ENCODE measurements around the gene ATP13A5.

The ATP13A5 gene

DNA sequence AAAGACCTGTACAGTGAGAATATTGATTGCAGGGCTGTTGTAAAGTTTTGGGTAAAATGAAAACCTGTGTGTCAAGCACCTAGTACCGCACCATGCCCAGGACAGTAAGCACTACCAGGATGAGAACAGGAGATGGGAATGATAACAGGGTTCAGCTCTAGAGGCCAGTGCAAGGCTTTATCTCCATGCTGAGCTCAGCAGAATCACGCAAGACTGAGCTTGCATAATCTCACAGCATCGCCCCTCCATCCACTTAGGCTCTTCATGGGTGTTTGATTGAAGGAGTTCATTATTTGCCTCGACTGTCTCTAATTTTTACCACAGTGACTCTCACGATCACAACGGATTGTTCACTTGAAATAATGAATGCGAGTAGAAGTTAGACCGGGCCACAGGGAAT is 2.9 kb downstream of the ATP13A5 start:
- H3K27ac Mint-ChIP-seq: no peak overlapping the region
- no peaks in the 10 kb centered on the region for H3K36me3 Mint-ChIP-seq
- H3K27me3 Mint-ChIP-seq: peaks cover 14% of the 10 kb centered on the region
- no peaks in the 10 kb centered on the region for H3K4me1 Mint-ChIP-seq
- no peaks in the 10 kb centered on the region for H3K9me3 Mint-ChIP-seq
- no peak overlapping the region for H3K4me3 Mint-ChIP-seq
- ATAC-seq (ENCODE audit: low read depth) (no peak), DNase-seq (ENCODE audit: low spot score in 2 of 2) (no peak)

- no peaks in the 10 kb centered on the region for H3K4me1 Mint-ChIP-seq
- peaks cover 10% of the 10 kb centered on the region for H3K27me3 Mint-ChIP-seq
- no peaks in the 10 kb centered on the region for H3K9me3 Mint-ChIP-seq
- no peak overlapping the region for H3K4me3 Mint-ChIP-seq
- DNase-seq (ENCODE audit: low spot score in 2 of 2) (no peak), ATAC-seq (ENCODE audit: low read depth) (no peak)
- no peak overlapping the region for H3K27ac Mint-ChIP-seq
- no peaks in the 10 kb centered on the region for H3K36me3 Mint-ChIP-seq
Observed at GRCh38 chr3:193372783-193373182, 5.8 kb downstream of the ATP13A5 start.

- Mint-ChIP-seq H3K4me3 (no peak overlapping the region), H3K4me1 (no peaks in the 10 kb centered on the region), H3K36me3 (no peaks in the 10 kb centered on the region), H3K27ac (no peak overlapping the region), H3K27me3 (no peaks in the 10 kb centered on the region), H3K9me3 (no peaks in the 10 kb centered on the region)
- no peak for ATAC-seq (ENCODE audit: low read depth)
- no peak for DNase-seq (ENCODE audit: low spot score in 2 of 2)
Observed at GRCh38 chr3:193367868-193368267, 10.7 kb downstream of the ATP13A5 start.

GRCh38 chr3:193357291-193357690 is 21.3 kb downstream of the ATP13A5 start:
- Mint-ChIP-seq H3K36me3 (no peaks in the 10 kb centered on the region), H3K9me3 (peaks cover 1% of the 10 kb centered on the region), H3K27me3 (peaks cover 5% of the 10 kb centered on the region), H3K4me3 (no peak overlapping the region), H3K4me1 (no peaks in the 10 kb centered on the region), H3K27ac (no peak overlapping the region)
- no peak for ATAC-seq (ENCODE audit: low read depth)
- DNase-seq (ENCODE audit: low spot score in 2 of 2): no peak

DNA sequence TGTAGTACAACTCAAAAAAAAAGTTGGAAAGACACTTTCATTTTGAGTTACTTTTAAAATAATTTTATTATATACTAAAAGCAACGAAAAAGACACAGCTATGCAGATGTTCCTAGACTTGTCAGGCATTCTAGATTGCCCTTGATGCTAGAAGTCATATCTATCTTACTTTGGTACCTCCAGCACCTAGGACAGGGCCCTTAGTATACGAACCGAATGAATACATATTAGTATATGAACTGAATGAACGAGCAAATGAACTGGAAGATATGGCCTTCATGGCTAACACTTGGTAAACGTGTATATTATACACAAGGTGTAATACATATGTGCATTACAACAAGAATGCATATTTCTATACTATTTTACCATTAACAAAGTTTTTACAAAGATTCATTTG is 24.1 kb downstream of the ATP13A5 start:
- ATAC-seq (ENCODE audit: low read depth): no peak
- peaks cover 1% of the 10 kb centered on the region for H3K9me3 Mint-ChIP-seq
- no peak overlapping the region for H3K4me3 Mint-ChIP-seq
- H3K27me3 Mint-ChIP-seq: peaks cover 5% of the 10 kb centered on the region
- H3K36me3 Mint-ChIP-seq: no peaks in the 10 kb centered on the region
- no peak for DNase-seq (ENCODE audit: low spot score in 2 of 2)
- H3K27ac Mint-ChIP-seq: no peak overlapping the region
- H3K4me1 Mint-ChIP-seq: no peaks in the 10 kb centered on the region

- H3K4me1 Mint-ChIP-seq: no peaks in the 10 kb centered on the region
- no peak overlapping the region for H3K27ac Mint-ChIP-seq
- peaks cover 1% of the 10 kb centered on the region for H3K9me3 Mint-ChIP-seq
- DNase-seq (ENCODE audit: low spot score in 2 of 2) (no peak), ATAC-seq (ENCODE audit: low read depth) (no peak)
- H3K36me3 Mint-ChIP-seq: no peaks in the 10 kb centered on the region
- H3K27me3 Mint-ChIP-seq: peaks cover 4% of the 10 kb centered on the region
- H3K4me3 Mint-ChIP-seq: no peak overlapping the region
Observed at GRCh38 chr3:193350744-193351143, 27.8 kb downstream of the ATP13A5 start.

DNA sequence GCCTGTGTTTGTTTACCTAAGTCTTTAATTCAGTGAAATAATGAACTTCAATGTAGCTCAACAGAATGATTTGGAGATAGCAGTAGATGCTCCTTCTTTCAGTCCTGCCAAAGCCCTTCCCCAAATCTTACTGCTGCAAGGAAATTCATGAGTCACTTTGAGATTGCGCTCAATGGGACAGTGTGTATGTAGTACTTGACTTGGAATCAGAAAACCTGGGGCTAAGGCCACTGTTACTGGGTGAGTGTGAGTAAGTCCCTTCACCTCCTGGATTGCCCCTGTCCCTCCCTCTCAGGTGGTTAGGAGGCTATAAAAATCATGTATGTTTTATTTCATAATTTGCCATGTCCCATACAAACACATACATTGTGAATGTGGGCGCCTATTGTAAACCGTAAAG is 29.9 kb downstream of the ATP13A5 start:
- H3K27me3 Mint-ChIP-seq: peaks cover 4% of the 10 kb centered on the region
- H3K27ac Mint-ChIP-seq: no peak overlapping the region
- DNase-seq (ENCODE audit: low spot score in 2 of 2) (no peak), ATAC-seq (ENCODE audit: low read depth) (no peak)
- H3K4me3 Mint-ChIP-seq: no peak overlapping the region
- H3K36me3 Mint-ChIP-seq: no peaks in the 10 kb centered on the region
- no peaks in the 10 kb centered on the region for H3K4me1 Mint-ChIP-seq
- peaks cover 1% of the 10 kb centered on the region for H3K9me3 Mint-ChIP-seq

DNA sequence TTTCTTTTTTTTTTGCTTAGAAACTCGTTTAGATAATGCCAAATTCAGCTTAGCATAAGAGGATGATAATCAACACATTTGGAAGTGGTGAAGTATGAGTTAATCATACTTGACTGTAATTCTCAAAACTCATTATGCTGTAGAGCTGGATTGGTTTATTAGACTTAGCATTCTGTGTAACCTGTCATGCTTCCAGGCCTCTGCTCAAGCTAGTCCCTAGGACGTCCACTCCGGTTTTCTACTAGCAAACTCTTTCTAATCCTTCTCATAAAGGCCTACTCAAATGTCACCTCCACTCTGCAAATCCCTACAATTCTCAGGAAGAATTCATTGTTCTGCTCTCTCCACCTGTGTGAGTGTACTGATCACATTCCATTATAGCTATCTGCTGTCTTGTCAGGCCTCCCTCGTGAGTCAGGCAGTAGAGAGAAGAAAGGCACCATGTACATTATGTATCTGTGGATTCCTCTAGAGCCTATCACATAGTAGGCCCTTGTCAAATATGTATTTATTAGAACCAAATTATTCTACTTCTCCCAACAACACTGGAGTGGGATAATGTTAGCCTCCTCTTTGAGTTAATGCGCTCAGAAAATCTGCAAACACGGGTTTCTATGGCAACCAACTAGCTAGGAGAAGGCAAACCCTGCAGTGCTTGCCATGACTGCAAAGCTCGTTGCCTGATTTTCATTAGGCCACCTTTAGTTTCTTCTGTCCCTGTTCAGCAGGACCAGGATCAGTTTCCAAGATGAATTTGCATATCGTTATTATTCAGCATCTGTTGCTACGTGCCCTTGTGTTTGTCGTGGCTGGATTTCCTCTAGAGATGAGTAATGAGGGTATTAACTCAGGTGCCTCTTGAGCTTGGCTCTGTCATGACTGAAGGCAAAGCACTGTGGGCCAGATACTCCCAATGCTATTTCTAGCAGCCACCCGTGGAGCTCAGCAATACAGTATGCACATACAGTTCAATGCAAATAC is 30.7 kb downstream of the ATP13A5 start:
- no peak overlapping the region for H3K27ac Mint-ChIP-seq
- H3K4me1 Mint-ChIP-seq: no peaks in the 10 kb centered on the region
- peaks cover 4% of the 10 kb centered on the region for H3K27me3 Mint-ChIP-seq
- DNase-seq (ENCODE audit: low spot score in 2 of 2) (no peak), ATAC-seq (ENCODE audit: low read depth) (no peak)
- no peaks in the 10 kb centered on the region for H3K36me3 Mint-ChIP-seq
- H3K4me3 Mint-ChIP-seq: no peak overlapping the region
- H3K9me3 Mint-ChIP-seq: no peaks in the 10 kb centered on the region

DNA sequence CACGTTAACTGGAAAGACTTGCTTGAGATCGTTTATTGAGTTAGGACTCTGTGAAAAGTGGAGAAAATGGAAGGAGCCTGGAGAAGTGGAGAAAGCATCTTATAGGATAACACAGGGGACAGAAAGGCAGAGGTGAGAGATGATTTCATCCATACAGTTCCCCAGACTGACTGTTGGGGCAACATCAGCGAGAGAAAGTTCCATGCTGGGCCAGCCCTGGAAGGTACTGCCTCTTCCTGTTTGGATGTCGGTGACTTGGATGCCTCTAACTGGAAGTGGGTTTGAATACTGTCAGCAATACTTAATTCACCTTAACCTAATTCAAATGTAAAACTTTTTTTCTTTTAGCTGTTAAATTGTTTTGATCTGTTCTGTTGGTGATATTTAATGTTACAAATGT is 32.3 kb downstream of the ATP13A5 start:
- H3K27me3 Mint-ChIP-seq: peaks cover 5% of the 10 kb centered on the region
- no peak overlapping the region for H3K4me3 Mint-ChIP-seq
- H3K36me3 Mint-ChIP-seq: no peaks in the 10 kb centered on the region
- ATAC-seq (ENCODE audit: low read depth) (no peak), DNase-seq (ENCODE audit: low spot score in 2 of 2) (no peak)
- H3K27ac Mint-ChIP-seq: no peak overlapping the region
- no peaks in the 10 kb centered on the region for H3K4me1 Mint-ChIP-seq
- no peaks in the 10 kb centered on the region for H3K9me3 Mint-ChIP-seq

DNA sequence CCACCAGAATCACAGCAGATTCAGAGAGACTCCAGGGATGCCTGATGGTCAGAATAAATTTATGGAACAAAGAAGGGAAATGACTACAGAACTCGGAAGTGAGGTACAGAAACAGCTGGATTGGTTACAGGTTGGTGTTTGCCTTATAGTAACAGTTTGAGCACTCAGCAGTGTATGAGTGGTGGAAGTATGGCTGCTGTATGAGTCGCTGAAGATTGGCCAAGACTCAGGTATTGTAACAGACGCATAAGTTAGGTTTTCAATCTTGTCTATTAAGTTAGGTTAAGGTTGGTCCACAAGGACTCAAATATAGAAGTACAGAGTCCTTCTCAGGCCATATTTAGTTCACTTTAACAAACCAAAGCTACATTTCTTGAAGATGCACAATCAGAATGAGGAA is 33.1 kb downstream of the ATP13A5 start:
- H3K27me3 Mint-ChIP-seq: peaks cover 6% of the 10 kb centered on the region
- H3K4me1 Mint-ChIP-seq: no peaks in the 10 kb centered on the region
- ATAC-seq (ENCODE audit: low read depth): no peak
- DNase-seq (ENCODE audit: low spot score in 2 of 2): no peak
- H3K9me3 Mint-ChIP-seq: no peaks in the 10 kb centered on the region
- H3K36me3 Mint-ChIP-seq: no peaks in the 10 kb centered on the region
- H3K4me3 Mint-ChIP-seq: no peak overlapping the region
- no peak overlapping the region for H3K27ac Mint-ChIP-seq

DNA sequence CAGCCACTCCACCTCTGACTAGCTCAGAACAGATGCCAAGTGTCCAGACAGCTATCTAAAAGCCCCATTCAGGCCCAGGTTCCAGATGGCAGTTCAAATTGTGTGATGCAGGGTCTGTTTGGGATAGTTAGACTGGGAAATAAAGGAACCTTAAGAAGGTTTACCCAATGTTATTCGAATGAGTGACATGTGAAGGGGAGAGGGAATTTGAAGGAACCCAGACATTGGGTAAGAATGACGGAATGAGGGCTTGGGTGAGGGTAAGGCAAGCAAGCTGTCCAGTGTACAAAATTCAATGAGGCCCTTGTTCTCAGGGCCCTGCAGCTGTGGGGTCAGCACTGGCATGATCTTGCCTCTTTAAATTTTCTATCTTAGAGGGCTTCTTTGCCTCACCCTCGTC is 34.1 kb downstream of the ATP13A5 start:
- Mint-ChIP-seq H3K4me3 (no peak overlapping the region), H3K9me3 (no peaks in the 10 kb centered on the region), H3K27me3 (peaks cover 10% of the 10 kb centered on the region), H3K4me1 (no peaks in the 10 kb centered on the region), H3K27ac (no peak overlapping the region), H3K36me3 (no peaks in the 10 kb centered on the region)
- no peak for DNase-seq (ENCODE audit: low spot score in 2 of 2)
- ATAC-seq (ENCODE audit: low read depth): no peak

DNA sequence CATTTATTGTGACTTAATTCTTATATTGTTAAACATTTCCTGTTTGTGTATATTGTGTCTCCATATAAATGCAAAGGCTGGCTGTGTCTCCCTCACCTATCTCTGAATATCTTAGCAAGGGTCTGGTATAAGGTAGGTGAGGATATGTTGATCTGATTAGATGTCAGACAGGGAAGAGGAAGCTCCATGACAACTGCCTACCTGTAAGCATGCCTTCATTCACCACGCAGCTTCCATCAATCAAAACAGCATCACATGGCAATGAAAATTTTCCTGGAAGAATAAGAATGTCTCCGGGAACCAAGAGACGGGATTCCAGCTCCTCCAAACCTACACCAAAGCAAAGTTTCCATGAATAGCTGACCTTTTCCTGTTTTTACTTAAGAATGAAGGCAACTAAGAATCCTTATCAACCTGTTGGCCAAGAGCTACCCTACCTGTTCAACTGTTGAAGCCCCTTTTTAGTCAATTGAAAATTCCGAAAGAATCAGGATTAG is 34.8 kb downstream of the ATP13A5 start:
- Mint-ChIP-seq H3K27me3 (peaks cover 12% of the 10 kb centered on the region), H3K27ac (no peak overlapping the region), H3K36me3 (no peaks in the 10 kb centered on the region), H3K4me3 (no peak overlapping the region), H3K9me3 (no peaks in the 10 kb centered on the region), H3K4me1 (no peaks in the 10 kb centered on the region)
- ATAC-seq (ENCODE audit: low read depth) (no peak), DNase-seq (ENCODE audit: low spot score in 2 of 2) (no peak)

DNA sequence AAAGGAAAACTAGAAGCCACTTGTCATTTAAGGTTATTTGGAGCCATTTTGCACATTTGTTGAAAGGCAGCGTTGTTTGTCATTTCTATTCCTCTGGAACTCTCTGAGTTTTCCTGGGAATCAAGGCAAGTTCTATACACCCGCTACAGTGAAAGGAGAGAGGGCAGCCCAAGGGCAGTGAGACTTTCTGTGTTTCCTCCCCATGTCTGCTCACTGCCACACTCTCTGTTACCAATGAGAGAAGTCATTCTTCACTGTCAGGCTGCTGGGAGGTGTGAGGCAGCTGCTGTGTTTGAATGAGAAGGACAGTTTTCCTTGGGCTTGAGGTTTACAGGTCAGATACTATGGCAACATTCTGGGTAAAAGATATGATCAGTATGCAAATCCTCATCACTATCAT is 36.0 kb downstream of the ATP13A5 start:
- Mint-ChIP-seq H3K4me1 (no peaks in the 10 kb centered on the region), H3K36me3 (no peaks in the 10 kb centered on the region), H3K4me3 (no peak overlapping the region), H3K9me3 (no peaks in the 10 kb centered on the region), H3K27ac (no peak overlapping the region), H3K27me3 (peaks cover 9% of the 10 kb centered on the region)
- DNase-seq (ENCODE audit: low spot score in 2 of 2): no peak
- ATAC-seq (ENCODE audit: low read depth): no peak

- H3K27me3 Mint-ChIP-seq: peaks cover 5% of the 10 kb centered on the region
- no peaks in the 10 kb centered on the region for H3K4me1 Mint-ChIP-seq
- no peak overlapping the region for H3K27ac Mint-ChIP-seq
- no peaks in the 10 kb centered on the region for H3K36me3 Mint-ChIP-seq
- DNase-seq (ENCODE audit: low spot score in 2 of 2): no peak
- peaks cover 6% of the 10 kb centered on the region for H3K9me3 Mint-ChIP-seq
- no peak for ATAC-seq (ENCODE audit: low read depth)
- no peak overlapping the region for H3K4me3 Mint-ChIP-seq
Observed at GRCh38 chr3:193335031-193335430, 43.5 kb downstream of the ATP13A5 start.

- H3K27ac Mint-ChIP-seq: no peak overlapping the region
- H3K9me3 Mint-ChIP-seq: peaks cover 6% of the 10 kb centered on the region
- DNase-seq (ENCODE audit: low spot score in 2 of 2) (no peak), ATAC-seq (ENCODE audit: low read depth) (no peak)
- H3K36me3 Mint-ChIP-seq: no peaks in the 10 kb centered on the region
- no peak overlapping the region for H3K4me3 Mint-ChIP-seq
- no peaks in the 10 kb centered on the region for H3K4me1 Mint-ChIP-seq
- H3K27me3 Mint-ChIP-seq: peaks cover 5% of the 10 kb centered on the region
Observed at GRCh38 chr3:193333229-193333628, 45.3 kb downstream of the ATP13A5 start.

Measured in memory B cell (primary cell).